ENCODE data around the gene SAP30BP.

Gene SAP30BP

DNA sequence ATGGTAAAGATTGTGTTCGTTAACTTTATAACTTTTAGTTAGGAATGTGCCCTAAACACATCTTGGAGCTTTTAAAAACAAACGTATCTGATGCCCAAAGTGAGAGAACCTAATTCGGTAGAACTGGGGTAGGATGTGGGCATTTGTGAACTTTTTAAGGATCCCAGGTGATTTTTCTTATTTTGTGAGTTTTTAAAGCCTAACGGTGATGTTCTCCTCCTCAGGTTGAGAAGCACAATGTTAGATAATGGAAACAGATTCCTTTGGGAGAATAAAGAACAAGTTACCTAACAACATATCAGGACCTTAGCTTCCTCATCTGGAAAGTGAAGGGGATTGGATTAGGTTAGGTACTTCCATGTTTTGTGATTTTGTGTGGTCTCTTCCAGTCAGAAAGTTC is 687 bp downstream of the SAP30BP start:
- Mint-ChIP-seq H3K4me1 (peaks cover 19% of the 10 kb centered on the region), H3K27me3 (ENCODE audit: low read depth, poor library complexity) (no peaks in the 10 kb centered on the region), H3K4me3 (no peak overlapping the region), H3K9me3 (no peaks in the 10 kb centered on the region), H3K36me3 (ENCODE audit: low read depth) (peaks cover 35% of the 10 kb centered on the region), H3K27ac (no peak overlapping the region)
- no peak for DNase-seq
- no peak for TF ChIP-seq CTCF (IDR thresholded peaks at IDR 0.05)

GRCh38 chr17:75668489-75668888 is 1.4 kb downstream of the SAP30BP start:
- Mint-ChIP-seq H3K9me3 (no peaks in the 10 kb centered on the region), H3K36me3 (ENCODE audit: low read depth) (peaks cover 40% of the 10 kb centered on the region), H3K4me1 (peaks cover 19% of the 10 kb centered on the region), H3K27ac (no peak overlapping the region), H3K4me3 (no peak overlapping the region), H3K27me3 (ENCODE audit: low read depth, poor library complexity) (no peaks in the 10 kb centered on the region)
- DNase-seq: no peak
- TF ChIP-seq CTCF (IDR thresholded peaks at IDR 0.05): no peak

- peaks cover 15% of the 10 kb centered on the region for H3K4me1 Mint-ChIP-seq
- no peaks in the 10 kb centered on the region for H3K9me3 Mint-ChIP-seq
- no peak for TF ChIP-seq CTCF (IDR thresholded peaks at IDR 0.05)
- no peak overlapping the region for H3K27ac Mint-ChIP-seq
- no peak for DNase-seq
- H3K4me3 Mint-ChIP-seq: no peak overlapping the region
- H3K36me3 Mint-ChIP-seq (ENCODE audit: low read depth): peaks cover 36% of the 10 kb centered on the region
- no peaks in the 10 kb centered on the region for H3K27me3 Mint-ChIP-seq (ENCODE audit: low read depth, poor library complexity)
These were observed 3.7 kb downstream of the SAP30BP start for GRCh38 chr17:75670868-75671267.

- H3K27ac Mint-ChIP-seq: no peak overlapping the region
- no peak for DNase-seq
- H3K4me1 Mint-ChIP-seq: peaks cover 10% of the 10 kb centered on the region
- no peaks in the 10 kb centered on the region for H3K27me3 Mint-ChIP-seq (ENCODE audit: low read depth, poor library complexity)
- TF ChIP-seq CTCF (IDR thresholded peaks at IDR 0.05): no peak
- peaks cover 44% of the 10 kb centered on the region for H3K36me3 Mint-ChIP-seq (ENCODE audit: low read depth)
- no peaks in the 10 kb centered on the region for H3K9me3 Mint-ChIP-seq
- no peak overlapping the region for H3K4me3 Mint-ChIP-seq
These were observed 4.9 kb downstream of the SAP30BP start for GRCh38 chr17:75672011-75672410.

GRCh38 chr17:75673487-75673886 is 6.3 kb downstream of the SAP30BP start:
- no peak overlapping the region for H3K4me3 Mint-ChIP-seq
- no peaks in the 10 kb centered on the region for H3K27me3 Mint-ChIP-seq (ENCODE audit: low read depth, poor library complexity)
- H3K36me3 Mint-ChIP-seq (ENCODE audit: low read depth): peaks cover 42% of the 10 kb centered on the region

More at GRCh38 chr17:75673487-75673886, 6.3 kb downstream of the SAP30BP start:
- DNase-seq: no peak
- Mint-ChIP-seq H3K4me1 (peaks cover 5% of the 10 kb centered on the region), H3K9me3 (no peaks in the 10 kb centered on the region), H3K27ac (no peak overlapping the region)
- no peak for TF ChIP-seq CTCF (IDR thresholded peaks at IDR 0.05)

All from nephron progenitor cell (in vitro differentiated cells).